Coronary artery (tissue), 2 donors: ENCODE measurements around the gene RAB3IL1.

Experiments used
- DNase-seq: peaks from one replicate; pipeline ENCODE4 v3.0.0-alpha.2; 2017; ENCODE audit warnings: low spot score
- H3K27ac ChIP-seq, 2 donors: fragments of 200-600 bp; sonication (generic); one replicate each; pipeline ENCODE4 v1.5.1; 2016 to 2019
- H3K4me3 ChIP-seq: fragments of 200-600 bp; sonication (generic); 2 replicates; pipeline ENCODE4 v1.5.1; 2016; ENCODE audit warnings: mild to moderate bottlenecking, moderate library complexity
- CTCF ChIP-seq: fragments of 200-600 bp; sonication (generic); IDR thresholded peaks from one replicate; pipeline ENCODE4 v1.5.1; 2019; ENCODE audit warnings: antibody characterized with exemption

Gene RAB3IL1

DNA sequence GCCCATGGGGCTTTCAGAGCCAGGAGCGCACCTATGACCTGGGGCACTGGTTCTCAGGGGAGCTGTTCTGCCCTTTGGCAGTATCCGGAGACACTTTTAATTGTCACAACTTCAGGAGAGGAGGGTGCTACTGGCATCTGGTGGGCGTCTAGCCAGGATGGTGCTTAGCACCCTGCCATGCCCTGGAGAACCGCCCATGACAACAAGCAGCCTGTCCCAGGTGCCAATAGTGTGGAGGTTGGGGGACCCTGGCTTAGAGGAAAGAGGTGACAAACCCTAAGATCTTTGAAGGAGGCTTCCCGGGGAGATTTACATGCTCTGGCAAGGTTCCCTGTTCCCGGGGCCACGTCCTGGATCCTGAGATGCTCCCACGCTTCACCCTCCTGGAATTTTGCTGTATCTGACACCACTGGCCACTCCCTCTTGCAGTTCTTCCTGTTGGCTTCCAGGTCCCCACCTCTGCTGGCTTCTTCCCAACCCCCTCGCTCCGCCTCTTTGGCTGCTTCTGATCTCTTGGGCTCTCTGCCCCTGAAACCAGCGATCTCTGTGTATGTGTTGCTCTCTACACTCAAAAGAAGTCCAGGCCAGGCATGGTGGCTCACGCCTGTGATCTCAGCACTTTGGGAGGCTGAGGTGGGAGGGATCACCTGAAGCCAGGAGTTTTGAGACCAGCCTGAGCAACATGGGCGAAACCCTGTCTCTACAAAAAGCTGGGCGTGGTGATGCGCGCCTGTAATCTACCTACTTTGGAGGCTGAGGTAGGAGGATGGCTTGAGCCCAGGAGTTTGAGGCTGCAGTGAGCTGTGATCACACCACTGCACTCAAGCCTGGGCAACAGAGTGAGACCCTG, 57.1 kb downstream of the RAB3IL1 start:
- no peak for DNase-seq
- Histone ChIP-seq H3K27ac (no peak overlapping the region), H3K4me3 (no peak overlapping the region)
- no peak for TF ChIP-seq CTCF

GRCh38 chr11:61855939-61856680, 61.3 kb downstream of the RAB3IL1 start:
- TF ChIP-seq CTCF = no peak
- DNase-seq = no peak
- Histone ChIP-seq H3K4me3 (no peak overlapping the region), H3K27ac (no peak overlapping the region)

- H3K27ac ChIP-seq = no peak overlapping the region
- DNase-seq = no peak
- H3K4me3 ChIP-seq = no peak overlapping the region
- no peak for TF ChIP-seq CTCF
These were observed 62.2 kb downstream of the RAB3IL1 start for GRCh38 chr11:61854966-61855714.

DNA sequence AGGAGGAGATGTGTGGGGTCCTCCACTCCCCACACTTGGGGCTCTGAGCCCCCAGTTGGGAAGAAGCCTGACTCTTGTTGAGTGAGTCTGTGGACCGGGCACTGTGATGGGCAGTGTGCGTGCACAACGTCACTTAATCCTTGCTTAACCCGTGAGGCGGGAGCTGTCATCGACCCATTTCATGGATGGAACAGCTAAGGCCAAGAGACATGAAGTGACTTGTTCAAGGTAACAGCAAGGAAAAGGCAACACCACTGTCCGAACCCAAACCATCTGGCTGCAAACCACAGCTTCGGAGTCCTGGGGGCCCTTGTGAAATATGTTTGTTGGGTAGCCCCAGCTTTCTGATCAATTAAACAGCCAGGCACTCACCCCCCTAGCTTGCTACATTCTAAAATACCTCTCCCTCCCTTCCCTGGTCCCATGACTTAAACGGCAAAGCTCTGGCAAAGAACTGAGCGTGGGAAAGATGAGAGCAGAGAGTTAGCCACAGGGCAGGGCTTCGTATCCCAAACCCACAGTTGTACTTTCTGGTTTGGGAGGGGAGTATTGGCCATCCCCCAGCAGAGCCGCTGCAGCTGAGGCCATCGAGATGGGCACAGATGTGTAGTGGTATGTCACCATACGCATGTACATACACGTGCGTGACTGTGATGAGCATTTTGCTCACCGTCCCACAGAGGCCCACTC, 63.0 kb downstream of the RAB3IL1 start:
- Histone ChIP-seq H3K4me3 (no peak overlapping the region), H3K27ac (no peak overlapping the region)
- DNase-seq = no peak
- TF ChIP-seq CTCF = no peak

DNA sequence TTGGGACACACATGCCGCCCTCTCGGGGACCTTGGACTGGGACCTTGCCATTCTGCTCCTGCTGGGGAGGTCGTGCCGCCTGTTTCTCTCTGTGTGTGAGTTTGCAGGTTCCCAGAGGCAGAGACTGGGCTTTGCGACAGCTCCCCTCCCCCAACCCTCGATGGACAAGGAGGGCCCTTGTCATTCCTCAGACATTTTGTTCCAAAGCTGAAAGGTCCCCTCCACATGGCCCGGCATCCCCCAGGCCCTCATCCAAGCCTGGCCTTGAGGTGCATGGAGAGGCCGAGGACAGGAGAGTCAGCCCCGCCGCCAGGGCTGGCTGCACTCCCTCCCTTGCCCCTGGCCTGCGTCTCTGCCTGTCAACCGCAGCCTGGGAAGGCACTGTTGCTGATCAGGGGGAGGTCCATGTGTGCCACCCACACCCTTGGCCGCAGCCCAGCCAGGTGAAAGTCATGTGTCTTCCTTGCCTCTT, 63.6 kb downstream of the RAB3IL1 start:
- Histone ChIP-seq H3K27ac (no peak overlapping the region), H3K4me3 (no peak overlapping the region)
- no peak for DNase-seq

More for the DNA sequence above, 63.6 kb downstream of the RAB3IL1 start:
- TF ChIP-seq CTCF = no peak
